ENCODE measurements around the gene FAM241B.

The FAM241B gene

GRCh38 chr10:69655868-69656555, 26.0 kb downstream of the FAM241B start:
- in situ Hi-C loops (cut with HindIII; ENCODE audit: low pct_unique_long_range_greater_than_20kb, low sequenced_read_pairs), result no loop called here
- DNase-seq (ENCODE audit: low read depth in 1 of 2, low spot score in 1 of 2), result no peak
- no peak for TF ChIP-seq JUND (IDR thresholded peaks at IDR 0.05; ENCODE audit: low read depth)

- in situ Hi-C loops (cut with HindIII; ENCODE audit: low pct_unique_long_range_greater_than_20kb, low sequenced_read_pairs), result no loop called here
- no peak for DNase-seq (ENCODE audit: low read depth in 1 of 2, low spot score in 1 of 2)
Measured at GRCh38 chr10:69656742-69657269, 26.8 kb downstream of the FAM241B start.

GRCh38 chr10:69657430-69657829, 27.4 kb downstream of the FAM241B start:
- no peak for TF ChIP-seq JUND (IDR thresholded peaks at IDR 0.05; ENCODE audit: low read depth)
- no peak for DNase-seq (ENCODE audit: low read depth in 1 of 2, low spot score in 1 of 2)
- in situ Hi-C loops (cut with HindIII; ENCODE audit: low pct_unique_long_range_greater_than_20kb, low sequenced_read_pairs), result no loop called here

More at GRCh38 chr10:69656742-69657269, 26.8 kb downstream of the FAM241B start:
- no peak for TF ChIP-seq JUND (IDR thresholded peaks at IDR 0.05; ENCODE audit: low read depth)

GRCh38 chr10:69657866-69658265, 27.8 kb downstream of the FAM241B start:
- no peak for TF ChIP-seq JUND (IDR thresholded peaks at IDR 0.05; ENCODE audit: low read depth)
- DNase-seq (ENCODE audit: low read depth in 1 of 2, low spot score in 1 of 2), result no peak
- in situ Hi-C loops (cut with HindIII; ENCODE audit: low pct_unique_long_range_greater_than_20kb, low sequenced_read_pairs), result no loop called here

- DNase-seq (ENCODE audit: low read depth in 1 of 2, low spot score in 1 of 2), result no peak
- TF ChIP-seq JUND (IDR thresholded peaks at IDR 0.05; ENCODE audit: low read depth), result no peak
- in situ Hi-C loops (cut with HindIII; ENCODE audit: low pct_unique_long_range_greater_than_20kb, low sequenced_read_pairs), result no loop called here
Measured at GRCh38 chr10:69659241-69660038, 29.4 kb downstream of the FAM241B start.

GRCh38 chr10:69660296-69660695, 30.2 kb downstream of the FAM241B start:
- no peak for DNase-seq (ENCODE audit: low read depth in 1 of 2, low spot score in 1 of 2)
- TF ChIP-seq JUND (IDR thresholded peaks at IDR 0.05; ENCODE audit: low read depth), result no peak
- in situ Hi-C loops (cut with HindIII; ENCODE audit: low pct_unique_long_range_greater_than_20kb, low sequenced_read_pairs), result no loop called here

GRCh38 chr10:69661414-69662172, 31.5 kb downstream of the FAM241B start:
- in situ Hi-C loops (cut with HindIII; ENCODE audit: low pct_unique_long_range_greater_than_20kb, low sequenced_read_pairs), result no loop called here
- TF ChIP-seq JUND (IDR thresholded peaks at IDR 0.05; ENCODE audit: low read depth), result no peak
- DNase-seq (ENCODE audit: low read depth in 1 of 2, low spot score in 1 of 2), result no peak

- no peak for TF ChIP-seq JUND (IDR thresholded peaks at IDR 0.05; ENCODE audit: low read depth)
- DNase-seq (ENCODE audit: low read depth in 1 of 2, low spot score in 1 of 2), result no peak
- in situ Hi-C loops (cut with HindIII; ENCODE audit: low pct_unique_long_range_greater_than_20kb, low sequenced_read_pairs), result no loop called here
Measured at GRCh38 chr10:69662173-69662877, 32.3 kb downstream of the FAM241B start.

GRCh38 chr10:69662901-69663300, 32.9 kb downstream of the FAM241B start:
- DNase-seq (ENCODE audit: low read depth in 1 of 2, low spot score in 1 of 2), result no peak
- in situ Hi-C loops (cut with HindIII; ENCODE audit: low pct_unique_long_range_greater_than_20kb, low sequenced_read_pairs), result no loop called here
- TF ChIP-seq JUND (IDR thresholded peaks at IDR 0.05; ENCODE audit: low read depth), result no peak

GRCh38 chr10:69663369-69663947, 33.4 kb downstream of the FAM241B start:
- in situ Hi-C loops (cut with HindIII; ENCODE audit: low pct_unique_long_range_greater_than_20kb, low sequenced_read_pairs), result no loop called here

GRCh38 chr10:69665474-69666320, 35.6 kb downstream of the FAM241B start:
- in situ Hi-C loops (cut with HindIII; ENCODE audit: low pct_unique_long_range_greater_than_20kb, low sequenced_read_pairs), result no loop called here
- DNase-seq (ENCODE audit: low read depth in 1 of 2, low spot score in 1 of 2), result no peak
- TF ChIP-seq JUND (IDR thresholded peaks at IDR 0.05; ENCODE audit: low read depth), result no peak

More at GRCh38 chr10:69663369-69663947, 33.4 kb downstream of the FAM241B start:
- no peak for TF ChIP-seq JUND (IDR thresholded peaks at IDR 0.05; ENCODE audit: low read depth)
- DNase-seq (ENCODE audit: low read depth in 1 of 2, low spot score in 1 of 2), result no peak

All from T47D (cell line).